GM12865 (cell line): ENCODE data around the gene KDM5A.

Experiments used
- DNase-seq: peaks from one replicate; pipeline ENCODE4 v3.0.0; 2010; ENCODE audit warnings: low read depth
- H3K4me3 ChIP-seq: 2 replicates; pipeline ENCODE4 v1.5.1; 2011; ENCODE audit warnings: mild to moderate bottlenecking, low read depth, low read length, control low read depth
- TF ChIP-seq, protein P1 (sequence below): IDR thresholded peaks from 2 replicates; pipeline ENCODE4 v1.5.1; 2011; ENCODE audit warnings: low read length, control low read depth, low read depth, inconsistent platforms; ENCODE audit not compliant: insufficient read depth; ENCODE audit errors: missing control alignments

The KDM5A gene

DNA sequence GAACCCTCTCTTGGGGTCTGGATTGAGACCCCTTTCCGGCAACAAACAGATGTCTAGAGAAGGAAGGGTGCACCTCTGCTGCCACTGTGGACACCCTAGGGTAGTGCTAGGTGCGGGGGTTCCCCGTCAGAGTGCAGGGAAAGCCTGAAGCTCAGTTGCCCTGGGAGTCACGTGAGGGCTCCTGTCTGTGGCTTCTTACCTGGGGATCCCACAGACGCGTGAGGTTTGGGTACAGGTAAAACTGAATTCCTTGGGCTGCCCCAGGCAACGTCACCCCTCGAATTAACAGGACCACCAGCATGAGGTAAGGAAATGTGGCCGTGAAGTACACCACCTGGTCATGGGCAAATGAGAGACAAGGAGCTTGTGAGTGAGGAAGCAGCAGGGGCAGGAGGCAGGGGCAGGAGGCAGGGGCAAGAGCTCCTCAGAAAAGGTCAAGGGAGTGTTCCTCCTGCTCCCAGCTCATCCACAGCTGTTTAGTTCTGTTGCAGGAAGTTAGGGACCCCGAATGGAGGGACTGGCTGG is 154.2 kb downstream of the KDM5A start:
- DNase-seq = no peak
- no peak overlapping the region for H3K4me3 ChIP-seq
- TF ChIP-seq, protein P1, sequence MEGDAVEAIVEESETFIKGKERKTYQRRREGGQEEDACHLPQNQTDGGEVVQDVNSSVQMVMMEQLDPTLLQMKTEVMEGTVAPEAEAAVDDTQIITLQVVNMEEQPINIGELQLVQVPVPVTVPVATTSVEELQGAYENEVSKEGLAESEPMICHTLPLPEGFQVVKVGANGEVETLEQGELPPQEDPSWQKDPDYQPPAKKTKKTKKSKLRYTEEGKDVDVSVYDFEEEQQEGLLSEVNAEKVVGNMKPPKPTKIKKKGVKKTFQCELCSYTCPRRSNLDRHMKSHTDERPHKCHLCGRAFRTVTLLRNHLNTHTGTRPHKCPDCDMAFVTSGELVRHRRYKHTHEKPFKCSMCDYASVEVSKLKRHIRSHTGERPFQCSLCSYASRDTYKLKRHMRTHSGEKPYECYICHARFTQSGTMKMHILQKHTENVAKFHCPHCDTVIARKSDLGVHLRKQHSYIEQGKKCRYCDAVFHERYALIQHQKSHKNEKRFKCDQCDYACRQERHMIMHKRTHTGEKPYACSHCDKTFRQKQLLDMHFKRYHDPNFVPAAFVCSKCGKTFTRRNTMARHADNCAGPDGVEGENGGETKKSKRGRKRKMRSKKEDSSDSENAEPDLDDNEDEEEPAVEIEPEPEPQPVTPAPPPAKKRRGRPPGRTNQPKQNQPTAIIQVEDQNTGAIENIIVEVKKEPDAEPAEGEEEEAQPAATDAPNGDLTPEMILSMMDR = no peak

DNA sequence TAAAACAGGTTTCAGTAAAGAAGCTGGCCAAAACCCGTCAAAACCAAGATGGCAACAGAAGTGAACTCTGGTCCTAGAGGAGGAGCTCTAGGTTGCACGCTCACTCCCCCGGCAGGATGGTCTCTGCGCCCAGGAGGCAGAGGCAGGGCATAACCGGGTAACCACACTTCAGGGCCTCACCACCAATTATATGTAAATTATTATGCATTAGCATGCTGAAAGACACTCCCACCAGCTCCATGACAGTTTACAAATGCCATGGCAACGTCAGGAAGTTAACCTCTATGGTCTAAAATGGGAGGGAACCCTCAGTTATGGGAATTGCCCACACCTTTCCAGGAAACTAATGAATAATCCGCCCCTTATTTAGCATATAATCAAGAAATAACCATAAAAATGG is 155.1 kb downstream of the KDM5A start:
- no peak overlapping the region for H3K4me3 ChIP-seq
- DNase-seq = no peak
- TF ChIP-seq, protein P1 = no peak

DNA sequence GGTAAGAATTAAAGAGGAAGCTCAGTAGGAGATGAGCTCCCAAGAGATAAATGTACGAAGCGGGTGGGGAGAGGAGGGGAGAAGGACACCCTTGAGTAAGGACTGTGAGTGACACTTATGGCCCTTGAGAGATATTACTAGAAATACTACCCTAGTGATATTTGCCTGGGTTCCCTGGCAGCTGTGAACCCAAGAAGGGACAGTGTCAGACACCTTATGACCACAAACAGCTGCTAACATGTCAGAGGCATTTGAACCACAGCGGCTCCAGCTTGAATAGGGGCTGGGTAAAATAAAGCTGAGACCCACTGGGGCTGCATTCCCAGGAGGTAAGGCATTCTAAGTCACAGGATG is 155.5 kb downstream of the KDM5A start:
- no peak for DNase-seq
- H3K4me3 ChIP-seq = no peak overlapping the region
- TF ChIP-seq, protein P1 = no peak

DNA sequence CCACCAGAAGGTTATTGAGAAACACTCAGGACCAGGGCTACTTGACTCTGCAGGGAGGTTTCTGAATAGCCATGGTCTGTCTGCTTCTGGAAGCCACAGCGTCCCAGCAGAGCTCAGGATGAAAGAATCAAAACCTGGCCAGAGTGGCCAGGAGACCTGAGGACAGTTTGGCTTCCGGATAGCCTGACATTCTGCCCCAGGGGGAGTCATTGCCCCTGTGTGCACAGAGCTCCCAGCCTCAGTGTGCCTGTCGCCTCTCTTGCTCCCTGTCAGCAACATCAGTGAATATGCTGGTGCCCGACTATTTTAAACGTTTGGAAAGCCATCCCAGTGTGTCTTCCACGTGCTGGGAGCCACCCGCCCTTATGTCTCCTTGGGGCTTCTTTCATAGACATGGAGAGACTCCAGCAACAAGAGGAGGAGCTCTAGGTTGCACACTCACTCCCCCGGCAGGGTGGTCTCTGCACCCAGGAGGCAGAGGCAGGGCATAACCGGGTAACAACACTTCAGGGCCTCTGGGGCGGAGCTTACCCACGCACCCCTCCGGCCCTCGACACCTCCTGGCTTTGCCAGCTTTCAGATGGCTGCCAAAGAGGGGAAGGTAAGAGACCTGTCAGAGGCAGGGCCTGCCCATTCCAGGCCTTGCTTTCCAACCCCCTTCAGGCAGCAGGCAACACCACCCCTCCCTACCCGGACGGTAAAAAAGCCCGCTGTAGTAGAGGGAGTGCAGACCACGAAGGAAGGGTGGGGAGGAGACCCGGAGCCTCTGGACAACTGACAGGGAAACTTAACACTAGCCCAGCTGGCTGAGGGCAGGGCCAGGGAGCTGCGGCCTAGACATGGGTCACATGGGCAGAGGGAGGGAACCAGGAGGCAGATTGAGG is 156.1 kb downstream of the KDM5A start:
- no peak for DNase-seq
- H3K4me3 ChIP-seq = no peak overlapping the region
- TF ChIP-seq, protein P1 = no peak

DNA sequence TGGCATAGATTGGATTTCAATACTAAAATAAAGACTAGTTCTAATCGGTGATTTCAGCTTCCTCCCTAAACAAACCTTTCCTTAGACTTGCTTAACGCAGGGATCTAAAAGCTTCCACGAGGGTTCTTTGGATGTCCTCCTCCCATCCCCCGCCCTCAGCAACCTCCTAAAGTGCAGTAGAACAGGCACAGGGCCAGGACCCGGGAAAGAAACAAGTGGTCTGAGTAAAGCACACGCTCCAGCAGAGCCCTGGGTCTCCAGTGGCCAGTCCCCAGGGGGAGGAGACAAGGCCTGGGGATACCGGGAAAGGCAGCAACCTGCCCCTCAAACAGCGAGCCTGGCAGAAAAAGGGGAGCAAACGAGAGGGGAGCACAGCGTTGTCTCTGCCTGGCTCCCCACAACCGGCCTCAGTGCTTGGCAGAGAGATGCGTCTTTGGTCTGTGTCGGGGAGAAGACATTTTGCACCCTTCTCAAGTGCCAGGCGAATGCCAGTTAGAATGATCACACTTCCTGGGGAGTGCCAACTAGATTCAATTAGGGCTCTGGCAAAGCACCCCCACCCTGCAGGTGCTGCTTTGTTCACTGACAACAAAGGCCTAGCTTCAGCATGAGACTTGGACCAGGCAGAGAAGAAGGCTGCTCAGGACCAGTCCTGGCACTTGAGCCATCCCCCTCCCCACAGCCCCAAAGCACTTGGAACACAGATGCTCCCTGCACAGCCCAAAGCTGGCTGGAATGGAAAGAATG is 158.0 kb downstream of the KDM5A start:
- no peak for DNase-seq
- TF ChIP-seq, protein P1 = no peak
- H3K4me3 ChIP-seq = no peak overlapping the region
